HCT116 (cell line): ENCODE data around the gene ARHGEF6. TPM values are rescaled to one million over a fixed set of nuclear protein-coding genes. Genes with fewer than 3 reads are reported as not detected.

Experiments used
- ATAC-seq: fragments of 200-7000 bp; cut with Tn5 transposase; 2 replicates; pipeline ENCODE4 v1.9.1; 2020; ENCODE audit warnings: mild to moderate bottlenecking, moderate library complexity
- BruUV-seq: library from RNA; stranded (reverse); fragments of 400-500 nt; replicated peaks from 2 replicates; lab custom pipeline; 2021; lab: Mats Ljungman, UMichigan
- CTCF ChIA-PET: fragments of 300-600 bp; sonication (Branson Sonifier 250); formaldehyde crosslinking; loops from one replicate; lab custom pipeline; 2021; ENCODE audit warnings: antibody characterized with exemption; lab: Charles Lee
- POLR2A ChIA-PET: fragments of 300-600, 350-600 bp; sonication (Branson Sonifier 250); formaldehyde crosslinking; loops from one replicate; lab custom pipeline; 2021; ENCODE audit warnings: antibody characterized with exemption; lab: Charles Lee
- RAD21 ChIA-PET, 2 experiments: fragments of 300-600 bp; sonication (Branson Sonifier 250); formaldehyde crosslinking; loops; one replicate each; lab custom pipeline; 2023; ENCODE audit warnings: low total read pairs in 2 of 2; ENCODE audit not compliant: uncharacterized antibody in 2 of 2, unreplicated experiment in 2 of 2, low non-redundant PET in 1 of 2; lab: Charles Lee
- DNase-seq: peaks from one replicate; pipeline ENCODE4 v3.0.0-alpha.2; 2010; ENCODE audit warnings: low read depth, low spot score
- H2AFZ ChIP-seq: fragments of 200-600 bp; shearing (Covaris generic), sonication (generic); 2 replicates; pipeline ENCODE4 v1.6.1; 2017; ENCODE audit warnings: low read depth, mixed run types, mixed read lengths, antibody characterized with exemption, low read length; ENCODE audit not compliant: poor library complexity, severe bottlenecking
- H3K27ac ChIP-seq: 2 replicates; pipeline ENCODE4 v1.5.1; 2012; ENCODE audit warnings: low read depth, low read length
- H3K27me3 ChIP-seq: fragments of 200-600 bp; sonication (generic); 2 replicates; pipeline ENCODE4 v1.6.1; 2016; ENCODE audit warnings: mixed run types, low read length, mixed read lengths; ENCODE audit not compliant: insufficient read depth
- H3K36me3 ChIP-seq, 2 experiments: fragments of 200-500 bp in 1 of 2; fragments of 200-600 bp in 1 of 2; sonication (Bioruptor generic) in 1 of 2; sonication (generic) in 1 of 2; 2 replicates each; pipeline versions ENCODE4 v1.5.1 to v1.6.1; 2014 to 2016; ENCODE audit warnings: low read length in 2 of 2, inconsistent platforms in 1 of 2, mixed read lengths in 1 of 2, mixed run types in 1 of 2; ENCODE audit not compliant: insufficient read depth in 2 of 2, control insufficient read depth in 1 of 2
- H3K4me1 ChIP-seq, 2 experiments: fragments of 200-600 bp in 1 of 2; sonication (generic) in 1 of 2; 2 replicates each; pipeline versions ENCODE4 v1.5.1 to v1.6.1; 2012 to 2017; ENCODE audit warnings: low read length in 2 of 2, inconsistent platforms in 1 of 2, mild to moderate bottlenecking in 1 of 2, mixed read lengths in 1 of 2, mixed run types in 1 of 2, moderate library complexity in 1 of 2; ENCODE audit not compliant: insufficient read depth in 2 of 2, control insufficient read depth in 1 of 2
- H3K4me2 ChIP-seq: fragments of 200-600 bp; sonication (generic); 2 replicates; pipeline ENCODE4 v1.6.1; 2017; ENCODE audit warnings: mixed run types, low read length, mixed read lengths
- H3K4me3 ChIP-seq, 2 experiments: fragments of 200-600 bp in 1 of 2; sonication (generic) in 1 of 2; replicated peaks in 1 of 2; 2 replicates each; pipeline ENCODE4 v1.5.1; 2011 to 2016; ENCODE audit warnings: low read length in 2 of 2, control low read depth in 1 of 2, low read depth in 1 of 2, mild to moderate bottlenecking in 1 of 2, mixed read lengths in 1 of 2, mixed run types in 1 of 2
- H3K79me2 ChIP-seq: fragments of 200-600 bp; sonication (generic); 2 replicates; pipeline ENCODE4 v1.6.1; 2017; ENCODE audit warnings: mild to moderate bottlenecking, mixed run types, low read length, moderate library complexity, mixed read lengths; ENCODE audit not compliant: insufficient read depth
- H3K9ac ChIP-seq: fragments of 200-600 bp; sonication (generic); 2 replicates; pipeline ENCODE4 v1.6.1; 2016; ENCODE audit warnings: low read length, mixed read lengths
- H3K9me2 ChIP-seq: fragments of 200-600 bp; sonication (generic), shearing (Covaris generic); 2 replicates; pipeline ENCODE4 v1.6.1; 2017; ENCODE audit warnings: mixed run types, mild to moderate bottlenecking, moderate library complexity; ENCODE audit not compliant: insufficient read depth
- H3K9me3 ChIP-seq, 2 experiments: fragments of 200-500 bp in 1 of 2; fragments of 200-600 bp in 1 of 2; sonication (Bioruptor generic) in 1 of 2; sonication (generic) in 1 of 2; 2 replicates each; pipeline ENCODE4 v1.6.1; 2014 to 2017; ENCODE audit warnings: low read length in 2 of 2, mixed read lengths in 2 of 2, inconsistent platforms in 1 of 2, low read depth in 1 of 2, mild to moderate bottlenecking in 1 of 2, mixed run types in 1 of 2, moderate library complexity in 1 of 2; ENCODE audit not compliant: control insufficient read depth in 1 of 2, insufficient read depth in 1 of 2
- H4K20me1 ChIP-seq: fragments of 200-600 bp; sonication (generic), shearing (Covaris generic); 2 replicates; pipeline ENCODE4 v1.6.1; 2017; ENCODE audit warnings: mixed run types, mild to moderate bottlenecking, moderate library complexity; ENCODE audit not compliant: insufficient read depth
- CEBPB ChIP-seq: IDR thresholded peaks from 2 replicates; pipeline ENCODE4 v1.6.1; 2012; ENCODE audit warnings: low read depth
- CTCF ChIP-seq, 3 experiments: fragments of 200-600 bp in 1 of 3; sonication (generic) in 1 of 3; IDR thresholded peaks in 2 of 3; conservative IDR thresholded peaks in 1 of 3; 2 replicates each; pipeline ENCODE4 v1.5.1; 2012 to 2017; ENCODE audit warnings: low read depth in 2 of 3, low read length in 2 of 3, antibody characterized with exemption in 1 of 3, borderline replicate concordance in 1 of 3, control low read depth in 1 of 3, mild to moderate bottlenecking in 1 of 3, mixed read lengths in 1 of 3, mixed run types in 1 of 3, moderate library complexity in 1 of 3; ENCODE audit not compliant: insufficient read depth in 1 of 3
- FOSL1 ChIP-seq: IDR thresholded peaks from 2 replicates; pipeline ENCODE4 v1.6.1; 2012; ENCODE audit warnings: low read depth
- POLR2AphosphoS5 ChIP-seq: IDR thresholded peaks from 2 replicates; pipeline ENCODE4 v1.6.1; 2011; ENCODE audit warnings: mild to moderate bottlenecking, low read depth, low read length, moderate library complexity
- RAD21 ChIP-seq: IDR thresholded peaks from 2 replicates; pipeline ENCODE4 v1.6.1; 2012; ENCODE audit warnings: low read depth, mild to moderate bottlenecking
- SP1 ChIP-seq: IDR thresholded peaks from 2 replicates; pipeline ENCODE4 v1.6.1; 2012; ENCODE audit warnings: low read depth
- TCF7L2 ChIP-seq: IDR thresholded peaks from 2 replicates; pipeline ENCODE4 v1.7.0; 2011; ENCODE audit warnings: borderline replicate concordance, inconsistent platforms; ENCODE audit not compliant: insufficient read depth, insufficient read length; ENCODE audit errors: extremely low read depth
- YY1 ChIP-seq: IDR thresholded peaks from 2 replicates; pipeline ENCODE4 v1.6.1; 2011; ENCODE audit warnings: low read length, low read depth, moderate library complexity, mild to moderate bottlenecking; ENCODE audit not compliant: insufficient replicate concordance; ENCODE audit errors: extremely low read depth
- ZFX ChIP-seq: fragments of 450-650 bp; IDR thresholded peaks from 2 replicates; pipeline ENCODE4 v1.6.1; 2017
- intact Hi-C: fragments of 100-400 bp; cut with micrococcal nuclease; formaldehyde crosslinking; loops from 2 replicates; pipeline ENCODE4 v1.10.0; 2022
- total RNA-seq: library from RNA; stranded (reverse); gene quantifications from one replicate; pipeline ENCODE4 v1.2.1, GENCODE V29; 2021; ENCODE audit not compliant: unreplicated experiment

The ARHGEF6 gene
- total RNA-seq, 1 experiment from 2014 or later, result 1.9 TPM

- no peaks in the 10 kb centered on the region for H3K79me2 ChIP-seq
- no peak for DNase-seq
- no peaks in the 10 kb centered on the region for H3K27me3 ChIP-seq
- H2AFZ ChIP-seq, result no peak overlapping the region
- H3K27ac ChIP-seq, result no peak overlapping the region
- no peaks in the 10 kb centered on the region for H3K36me3 ChIP-seq
- RAD21 ChIA-PET, result no interaction called here
- H4K20me1 ChIP-seq, result no peaks in the 10 kb centered on the region
- H3K4me1 ChIP-seq, result peaks cover 4 to 14% of the 10 kb centered on the region in 2 experiments
- POLR2A ChIA-PET, result no interaction called here
- no peak overlapping the region for H3K4me3 ChIP-seq
- CTCF ChIA-PET, result no interaction called here
- no peaks in the 10 kb centered on the region for H3K9me2 ChIP-seq
- no peak for ATAC-seq
- TF ChIP-seq YY1, result no peak
- no peak for TF ChIP-seq TCF7L2
- no peak for TF ChIP-seq RAD21
- TF ChIP-seq CEBPB, result no peak
- TF ChIP-seq FOSL1, result no peak
- no peak for TF ChIP-seq POLR2AphosphoS5
- TF ChIP-seq ZFX, result no peak
- no peak for TF ChIP-seq CTCF (IDR thresholded peaks at IDR 0.05 in 2 of 3, conservative IDR thresholded peaks at IDR 0.05 in 1 of 3; ENCODE audit: borderline replicate concordance in 1 of 3, insufficient read depth in 1 of 3, low read depth in 2 of 3, low read length in 2 of 3)
- TF ChIP-seq SP1, result no peak
- H3K4me2 ChIP-seq, result no peak overlapping the region
- no peak overlapping the region for H3K9ac ChIP-seq
- intact Hi-C loops, result no loop called here
- H3K9me3 ChIP-seq, result no peaks in the 10 kb centered on the region
- BruUV-seq, result no TSS peak
Observed at GRCh38 chrX:136764206-136764605, 16.5 kb downstream of the ARHGEF6 start.
